Activated CD4-positive, alpha-beta T cell treated with anti-CD3 and anti-CD28 coated beads, Interleukin-2, amount 50 U/mL, for 4 hours (primary cell): Measurements from ENCODE around the gene GDNF.
"Not testable (repeated sequence)": the region's sequence is repeated elsewhere in the genome, so short reads cannot be mapped to it uniquely, and the experiment has no call there.

Experiments used
- DNase-seq, 2 experiments: peaks; one replicate each; pipeline ENCODE4 v3.0.0-alpha.2; 2020

The GDNF gene

GRCh38 chr5:37815913-37816312 is 23.9 kb downstream of the GDNF start:
- no peak for DNase-seq

GRCh38 chr5:37814699-37815098 is 25.1 kb downstream of the GDNF start:
- no peak for DNase-seq

- no peak for DNase-seq
These were observed 27.5 kb downstream of the GDNF start for GRCh38 chr5:37812365-37812764.

GRCh38 chr5:37811866-37812265 is 28.0 kb downstream of the GDNF start:
- DNase-seq: no peak

GRCh38 chr5:37810311-37810710 is 29.5 kb downstream of the GDNF start:
- DNase-seq: no peak

GRCh38 chr5:37808945-37809344 is 30.9 kb downstream of the GDNF start:
- no peak for DNase-seq

- no peak for DNase-seq
These were observed 32.1 kb downstream of the GDNF start for GRCh38 chr5:37807621-37808301.

- DNase-seq: no peak
These were observed 32.8 kb downstream of the GDNF start for GRCh38 chr5:37807015-37807414.

- no peak for DNase-seq
These were observed 33.4 kb downstream of the GDNF start for GRCh38 chr5:37806476-37806875.

GRCh38 chr5:37806016-37806415 is 33.8 kb downstream of the GDNF start:
- no peak for DNase-seq

GRCh38 chr5:37804401-37804800 is 35.4 kb downstream of the GDNF start:
- DNase-seq: no peak

GRCh38 chr5:37803487-37803886 is 36.4 kb downstream of the GDNF start:
- DNase-seq: no peak

- DNase-seq: no peak
These were observed 38.3 kb downstream of the GDNF start for GRCh38 chr5:37801521-37801920.

GRCh38 chr5:37799865-37800421 is 39.9 kb downstream of the GDNF start:
- DNase-seq: no peak

GRCh38 chr5:37796435-37796834 is 43.4 kb downstream of the GDNF start:
- DNase-seq: not testable (repeated sequence)

GRCh38 chr5:37795292-37795691 is 44.5 kb downstream of the GDNF start:
- not testable (repeated sequence) for DNase-seq

GRCh38 chr5:37792975-37793631 is 46.7 kb downstream of the GDNF start:
- no peak for DNase-seq

- no peak for DNase-seq
These were observed 48.5 kb downstream of the GDNF start for GRCh38 chr5:37791321-37791720.

GRCh38 chr5:37789991-37790390 is 49.9 kb downstream of the GDNF start:
- no peak for DNase-seq

- DNase-seq: no peak
These were observed 52.1 kb downstream of the GDNF start for GRCh38 chr5:37787742-37788141.

GRCh38 chr5:37786862-37787519 is 52.9 kb downstream of the GDNF start:
- no peak for DNase-seq

- no peak for DNase-seq
These were observed 53.4 kb downstream of the GDNF start for GRCh38 chr5:37786416-37786815.

- not testable (repeated sequence) for DNase-seq
These were observed 58.4 kb downstream of the GDNF start for GRCh38 chr5:37781409-37781808.
